CD1c-positive myeloid dendritic cell (primary cell): ENCODE results near the gene AGR3.

Source experiments
- DNase-seq: peaks from one replicate; pipeline ENCODE4 v3.0.0-alpha.2; 2016; ENCODE audit errors: extremely low spot score

AGR3 gene

GRCh38 chr7:16833373-16833772, 48.4 kb downstream of the AGR3 start:
- DNase-seq = no peak

- no peak for DNase-seq
Measured at GRCh38 chr7:16826060-16826459, 55.7 kb downstream of the AGR3 start.

- DNase-seq = no peak
Measured at GRCh38 chr7:16822029-16822428, 59.8 kb downstream of the AGR3 start.

- DNase-seq = no peak
Measured at GRCh38 chr7:16818732-16819131, 63.1 kb downstream of the AGR3 start.

- DNase-seq = no peak
Measured at GRCh38 chr7:16817536-16817935, 64.2 kb downstream of the AGR3 start.

GRCh38 chr7:16816824-16817223, 65.0 kb downstream of the AGR3 start:
- DNase-seq = peak; percentile 49

GRCh38 chr7:16815001-16815400, 66.8 kb downstream of the AGR3 start:
- no peak for DNase-seq

GRCh38 chr7:16813232-16813616, 68.6 kb downstream of the AGR3 start:
- DNase-seq = peak; percentile 13

- no peak for DNase-seq
Measured at GRCh38 chr7:16812542-16813231, 69.1 kb downstream of the AGR3 start.

- peak; percentile 22 for DNase-seq
Measured at GRCh38 chr7:16811551-16811950, 70.2 kb downstream of the AGR3 start.

GRCh38 chr7:16810573-16810972, 71.2 kb downstream of the AGR3 start:
- no peak for DNase-seq

- DNase-seq = no peak
Measured at GRCh38 chr7:16810112-16810511, 71.7 kb downstream of the AGR3 start.
